Measurements from ENCODE around the gene IQCN. TPM values are rescaled to one million over a fixed set of nuclear protein-coding genes. Genes with fewer than 3 reads are reported as not detected.

The IQCN gene
- total RNA-seq, 4 donors from 2014 or later: 5.7 to 17.0 (median 8.9) TPM

DNA sequence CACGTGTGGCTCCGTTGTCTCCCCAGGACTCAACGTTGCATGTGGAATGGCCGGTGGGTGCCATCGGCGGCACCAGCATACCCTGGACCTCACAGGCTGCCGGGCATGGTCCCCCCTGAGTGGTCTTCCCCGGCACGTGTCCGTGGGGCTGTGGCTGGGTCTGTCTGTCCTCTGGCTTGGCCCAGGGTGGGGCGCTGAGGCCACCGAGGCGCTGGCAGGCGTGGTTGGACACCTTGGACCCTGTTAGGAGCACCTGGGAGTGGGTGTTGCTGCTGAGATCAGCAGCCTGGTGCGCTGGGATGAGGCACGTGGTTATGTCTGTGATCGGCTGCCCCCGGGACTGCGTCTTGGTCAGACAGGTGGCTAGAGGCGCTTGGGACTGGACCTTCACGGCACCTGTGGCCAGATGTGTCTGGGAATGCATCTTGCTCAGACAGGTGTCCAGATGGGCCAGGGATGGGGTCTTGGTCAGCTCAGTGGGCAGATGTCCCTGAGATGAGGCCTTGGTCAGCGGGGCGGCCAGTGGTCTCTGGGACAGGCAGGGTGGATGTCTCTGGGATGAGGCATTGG, 9.2 kb downstream of the IQCN start:
- peaks cover 26 to 37% of the 10 kb centered on the region in 2 donors for H3K36me3 ChIP-seq
- WGBS, 2 donors: 100% methylated on average over 5 of the region's 23 CpGs; no CpG with 5 or more reads in 1 of the 2 donors
- TF ChIP-seq, protein P1, sequence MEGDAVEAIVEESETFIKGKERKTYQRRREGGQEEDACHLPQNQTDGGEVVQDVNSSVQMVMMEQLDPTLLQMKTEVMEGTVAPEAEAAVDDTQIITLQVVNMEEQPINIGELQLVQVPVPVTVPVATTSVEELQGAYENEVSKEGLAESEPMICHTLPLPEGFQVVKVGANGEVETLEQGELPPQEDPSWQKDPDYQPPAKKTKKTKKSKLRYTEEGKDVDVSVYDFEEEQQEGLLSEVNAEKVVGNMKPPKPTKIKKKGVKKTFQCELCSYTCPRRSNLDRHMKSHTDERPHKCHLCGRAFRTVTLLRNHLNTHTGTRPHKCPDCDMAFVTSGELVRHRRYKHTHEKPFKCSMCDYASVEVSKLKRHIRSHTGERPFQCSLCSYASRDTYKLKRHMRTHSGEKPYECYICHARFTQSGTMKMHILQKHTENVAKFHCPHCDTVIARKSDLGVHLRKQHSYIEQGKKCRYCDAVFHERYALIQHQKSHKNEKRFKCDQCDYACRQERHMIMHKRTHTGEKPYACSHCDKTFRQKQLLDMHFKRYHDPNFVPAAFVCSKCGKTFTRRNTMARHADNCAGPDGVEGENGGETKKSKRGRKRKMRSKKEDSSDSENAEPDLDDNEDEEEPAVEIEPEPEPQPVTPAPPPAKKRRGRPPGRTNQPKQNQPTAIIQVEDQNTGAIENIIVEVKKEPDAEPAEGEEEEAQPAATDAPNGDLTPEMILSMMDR (IDR thresholded peaks at IDR 0.05): no peak
- TF ChIP-seq POLR2A (IDR thresholded peaks at IDR 0.05): no peak
- intact Hi-C loops (cut with DNase I): no loop called here
- H3K27me3 ChIP-seq: no peaks in the 10 kb centered on the region
- no peak overlapping the region for H3K4me3 ChIP-seq (replicated peaks in 1 of 3)
- no peak for DNase-seq
- no peaks in the 10 kb centered on the region for H3K9me3 ChIP-seq
- no peak overlapping the region for H3K27ac ChIP-seq
- no peaks in the 10 kb centered on the region for H3K4me1 ChIP-seq

DNA sequence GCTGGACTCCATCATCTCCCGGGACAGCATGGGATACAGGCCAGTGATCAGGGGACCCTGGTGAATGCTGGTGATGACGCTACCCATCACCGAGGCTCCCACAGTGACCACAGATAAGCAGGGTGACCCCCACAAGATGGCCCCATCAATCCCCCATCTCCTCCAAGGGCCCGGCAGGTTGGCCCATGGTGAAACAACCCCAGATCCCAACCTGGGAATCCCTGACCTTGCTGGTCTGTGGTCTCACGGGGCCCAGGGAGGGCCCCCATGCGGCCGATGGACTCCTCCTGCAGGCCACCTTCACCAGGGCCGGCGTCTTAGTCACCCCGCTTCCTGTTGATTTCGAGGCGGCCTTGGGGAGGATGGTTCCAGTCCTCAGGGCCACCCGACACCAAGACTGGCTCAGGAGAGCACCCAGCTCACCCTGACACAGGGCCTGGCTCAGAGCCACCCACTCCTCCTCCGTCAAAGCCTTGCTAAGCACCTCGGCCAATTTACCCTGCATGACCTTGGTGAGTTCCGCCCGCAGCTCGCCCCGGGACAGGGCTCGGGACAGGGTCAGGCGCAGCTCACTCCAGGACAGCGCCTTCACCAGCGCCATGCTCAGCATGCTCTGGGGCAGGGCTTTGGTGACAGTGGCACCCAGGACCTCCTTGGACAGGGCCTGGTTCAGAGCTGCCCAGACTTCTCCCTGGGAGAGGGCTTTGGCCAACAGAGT, 10.0 kb downstream of the IQCN start:
- no peak for DNase-seq
- no peak for TF ChIP-seq POLR2A (IDR thresholded peaks at IDR 0.05)
- TF ChIP-seq, protein P1 (IDR thresholded peaks at IDR 0.05): no peak
- H3K9me3 ChIP-seq: no peaks in the 10 kb centered on the region
- H3K4me3 ChIP-seq (replicated peaks in 1 of 3): no peak overlapping the region
- peaks cover 26 to 37% of the 10 kb centered on the region in 2 donors for H3K36me3 ChIP-seq
- 93 to 94% methylated on average over 13 to 22 of the region's 23 CpGs for WGBS, 2 donors
- no peaks in the 10 kb centered on the region for H3K27me3 ChIP-seq
- intact Hi-C loops (cut with DNase I): no loop called here
- no peak overlapping the region for H3K27ac ChIP-seq
- no peaks in the 10 kb centered on the region for H3K4me1 ChIP-seq

GRCh38 chr19:18263324-18264136, 10.7 kb downstream of the IQCN start:
- Histone ChIP-seq H3K9me3 (no peaks in the 10 kb centered on the region), H3K36me3 (peaks cover 26 to 37% of the 10 kb centered on the region in 2 donors), H3K4me1 (no peaks in the 10 kb centered on the region), H3K4me3 (replicated peaks in 1 of 3) (no peak overlapping the region), H3K27me3 (no peaks in the 10 kb centered on the region), H3K27ac (no peak overlapping the region)
- 92 to 94% methylated on average over 9 to 10 of the region's 16 CpGs for WGBS, 2 donors
- DNase-seq: no peak
- intact Hi-C loops (cut with DNase I): no loop called here
- TF ChIP-seq POLR2A (IDR thresholded peaks at IDR 0.05): no peak
- TF ChIP-seq, protein P1 (IDR thresholded peaks at IDR 0.05): no peak

GRCh38 chr19:18262917-18263316, 11.3 kb downstream of the IQCN start:
- WGBS, 2 donors: 88 to 93% methylated on average over 10 of the region's 10 CpGs
- Histone ChIP-seq H3K36me3 (peaks cover 26 to 37% of the 10 kb centered on the region in 2 donors), H3K4me1 (no peaks in the 10 kb centered on the region), H3K9me3 (no peaks in the 10 kb centered on the region), H3K4me3 (replicated peaks in 1 of 3) (no peak overlapping the region), H3K27ac (no peak overlapping the region), H3K27me3 (no peaks in the 10 kb centered on the region)
- no peak for DNase-seq
- TF ChIP-seq POLR2A (IDR thresholded peaks at IDR 0.05): no peak
- TF ChIP-seq, protein P1 (IDR thresholded peaks at IDR 0.05): no peak
- intact Hi-C loops (cut with DNase I): no loop called here

Measured in thyroid gland (tissue), 4 donors.